HCT116 (cell line): ENCODE data around the gene TMEM184A. TPM values are rescaled to one million over a fixed set of nuclear protein-coding genes. Genes with fewer than 3 reads are reported as not detected.

Source experiments
- ATAC-seq: fragments of 200-7000 bp; cut with Tn5 transposase; 2 replicates; pipeline ENCODE4 v1.9.1; 2020; ENCODE audit warnings: mild to moderate bottlenecking, moderate library complexity
- BruUV-seq: library from RNA; stranded (reverse); fragments of 400-500 nt; replicated peaks from 2 replicates; lab custom pipeline; 2021; lab: Mats Ljungman, UMichigan
- CTCF ChIA-PET: fragments of 300-600 bp; sonication (Branson Sonifier 250); formaldehyde crosslinking; loops from one replicate; lab custom pipeline; 2021; ENCODE audit warnings: antibody characterized with exemption; lab: Charles Lee
- POLR2A ChIA-PET: fragments of 300-600, 350-600 bp; sonication (Branson Sonifier 250); formaldehyde crosslinking; loops from one replicate; lab custom pipeline; 2021; ENCODE audit warnings: antibody characterized with exemption; lab: Charles Lee
- RAD21 ChIA-PET, 2 experiments: fragments of 300-600 bp; sonication (Branson Sonifier 250); formaldehyde crosslinking; loops; one replicate each; lab custom pipeline; 2023; ENCODE audit warnings: low total read pairs in 2 of 2; ENCODE audit not compliant: uncharacterized antibody in 2 of 2, unreplicated experiment in 2 of 2, low non-redundant PET in 1 of 2; lab: Charles Lee
- DNase-seq: peaks from one replicate; pipeline ENCODE4 v3.0.0-alpha.2; 2010; ENCODE audit warnings: low read depth, low spot score
- H2AFZ ChIP-seq: fragments of 200-600 bp; shearing (Covaris generic), sonication (generic); 2 replicates; pipeline ENCODE4 v1.6.1; 2017; ENCODE audit warnings: low read depth, mixed run types, mixed read lengths, antibody characterized with exemption, low read length; ENCODE audit not compliant: poor library complexity, severe bottlenecking
- H3K27ac ChIP-seq: 2 replicates; pipeline ENCODE4 v1.5.1; 2012; ENCODE audit warnings: low read depth, low read length
- H3K27me3 ChIP-seq: fragments of 200-600 bp; sonication (generic); 2 replicates; pipeline ENCODE4 v1.6.1; 2016; ENCODE audit warnings: mixed run types, low read length, mixed read lengths; ENCODE audit not compliant: insufficient read depth
- H3K36me3 ChIP-seq, 2 experiments: fragments of 200-500 bp in 1 of 2; fragments of 200-600 bp in 1 of 2; sonication (Bioruptor generic) in 1 of 2; sonication (generic) in 1 of 2; 2 replicates each; pipeline versions ENCODE4 v1.5.1 to v1.6.1; 2014 to 2016; ENCODE audit warnings: low read length in 2 of 2, inconsistent platforms in 1 of 2, mixed read lengths in 1 of 2, mixed run types in 1 of 2; ENCODE audit not compliant: insufficient read depth in 2 of 2, control insufficient read depth in 1 of 2
- H3K4me1 ChIP-seq, 2 experiments: fragments of 200-600 bp in 1 of 2; sonication (generic) in 1 of 2; 2 replicates each; pipeline versions ENCODE4 v1.5.1 to v1.6.1; 2012 to 2017; ENCODE audit warnings: low read length in 2 of 2, inconsistent platforms in 1 of 2, mild to moderate bottlenecking in 1 of 2, mixed read lengths in 1 of 2, mixed run types in 1 of 2, moderate library complexity in 1 of 2; ENCODE audit not compliant: insufficient read depth in 2 of 2, control insufficient read depth in 1 of 2
- H3K4me2 ChIP-seq: fragments of 200-600 bp; sonication (generic); 2 replicates; pipeline ENCODE4 v1.6.1; 2017; ENCODE audit warnings: mixed run types, low read length, mixed read lengths
- H3K4me3 ChIP-seq, 2 experiments: fragments of 200-600 bp in 1 of 2; sonication (generic) in 1 of 2; replicated peaks in 1 of 2; 2 replicates each; pipeline ENCODE4 v1.5.1; 2011 to 2016; ENCODE audit warnings: low read length in 2 of 2, control low read depth in 1 of 2, low read depth in 1 of 2, mild to moderate bottlenecking in 1 of 2, mixed read lengths in 1 of 2, mixed run types in 1 of 2
- H3K79me2 ChIP-seq: fragments of 200-600 bp; sonication (generic); 2 replicates; pipeline ENCODE4 v1.6.1; 2017; ENCODE audit warnings: mild to moderate bottlenecking, mixed run types, low read length, moderate library complexity, mixed read lengths; ENCODE audit not compliant: insufficient read depth
- H3K9ac ChIP-seq: fragments of 200-600 bp; sonication (generic); 2 replicates; pipeline ENCODE4 v1.6.1; 2016; ENCODE audit warnings: low read length, mixed read lengths
- H3K9me2 ChIP-seq: fragments of 200-600 bp; sonication (generic), shearing (Covaris generic); 2 replicates; pipeline ENCODE4 v1.6.1; 2017; ENCODE audit warnings: mixed run types, mild to moderate bottlenecking, moderate library complexity; ENCODE audit not compliant: insufficient read depth
- H3K9me3 ChIP-seq, 2 experiments: fragments of 200-500 bp in 1 of 2; fragments of 200-600 bp in 1 of 2; sonication (Bioruptor generic) in 1 of 2; sonication (generic) in 1 of 2; 2 replicates each; pipeline ENCODE4 v1.6.1; 2014 to 2017; ENCODE audit warnings: low read length in 2 of 2, mixed read lengths in 2 of 2, inconsistent platforms in 1 of 2, low read depth in 1 of 2, mild to moderate bottlenecking in 1 of 2, mixed run types in 1 of 2, moderate library complexity in 1 of 2; ENCODE audit not compliant: control insufficient read depth in 1 of 2, insufficient read depth in 1 of 2
- H4K20me1 ChIP-seq: fragments of 200-600 bp; sonication (generic), shearing (Covaris generic); 2 replicates; pipeline ENCODE4 v1.6.1; 2017; ENCODE audit warnings: mixed run types, mild to moderate bottlenecking, moderate library complexity; ENCODE audit not compliant: insufficient read depth
- ATF3 ChIP-seq: IDR thresholded peaks from 2 replicates; pipeline ENCODE4 v1.6.1; 2012
- CEBPB ChIP-seq: IDR thresholded peaks from 2 replicates; pipeline ENCODE4 v1.6.1; 2012; ENCODE audit warnings: low read depth
- CTCF ChIP-seq, 3 experiments: fragments of 200-600 bp in 1 of 3; sonication (generic) in 1 of 3; IDR thresholded peaks in 2 of 3; conservative IDR thresholded peaks in 1 of 3; 2 replicates each; pipeline ENCODE4 v1.5.1; 2012 to 2017; ENCODE audit warnings: low read depth in 2 of 3, low read length in 2 of 3, antibody characterized with exemption in 1 of 3, borderline replicate concordance in 1 of 3, control low read depth in 1 of 3, mild to moderate bottlenecking in 1 of 3, mixed read lengths in 1 of 3, mixed run types in 1 of 3, moderate library complexity in 1 of 3; ENCODE audit not compliant: insufficient read depth in 1 of 3
- EGR1 ChIP-seq: IDR thresholded peaks from 2 replicates; pipeline ENCODE4 v1.6.1; 2012; ENCODE audit warnings: low read depth
- ELF1 ChIP-seq: IDR thresholded peaks from 2 replicates; pipeline ENCODE4 v1.6.1; 2012; ENCODE audit warnings: low read depth, borderline replicate concordance
- EZH2 ChIP-seq: fragments of 200-600 bp; sonication (generic); IDR thresholded peaks from 2 replicates; pipeline ENCODE4 v1.6.1; 2017; ENCODE audit warnings: antibody characterized with exemption, mixed run types
- FOSL1 ChIP-seq: IDR thresholded peaks from 2 replicates; pipeline ENCODE4 v1.6.1; 2012; ENCODE audit warnings: low read depth
- JUND ChIP-seq: IDR thresholded peaks from 2 replicates; pipeline ENCODE4 v1.6.1; 2012
- MAX ChIP-seq: IDR thresholded peaks from 2 replicates; pipeline ENCODE4 v1.6.1; 2012
- POLR2A ChIP-seq: IDR thresholded peaks from 2 replicates; pipeline ENCODE4 v1.7.0; 2011; ENCODE audit warnings: borderline replicate concordance; ENCODE audit not compliant: insufficient read depth, insufficient read length; ENCODE audit errors: extremely low read depth
- RAD21 ChIP-seq: IDR thresholded peaks from 2 replicates; pipeline ENCODE4 v1.6.1; 2012; ENCODE audit warnings: low read depth, mild to moderate bottlenecking
- REST ChIP-seq: IDR thresholded peaks from 2 replicates; pipeline ENCODE4 v1.6.1; 2012; ENCODE audit warnings: low read depth
- SP1 ChIP-seq: IDR thresholded peaks from 2 replicates; pipeline ENCODE4 v1.6.1; 2012; ENCODE audit warnings: low read depth
- SRF ChIP-seq: IDR thresholded peaks from 2 replicates; pipeline ENCODE4 v1.6.1; 2012; ENCODE audit warnings: low read depth
- TCF7L2 ChIP-seq: IDR thresholded peaks from 2 replicates; pipeline ENCODE4 v1.7.0; 2011; ENCODE audit warnings: borderline replicate concordance, inconsistent platforms; ENCODE audit not compliant: insufficient read depth, insufficient read length; ENCODE audit errors: extremely low read depth
- YY1 ChIP-seq: IDR thresholded peaks from 2 replicates; pipeline ENCODE4 v1.6.1; 2011; ENCODE audit warnings: low read length, low read depth, moderate library complexity, mild to moderate bottlenecking; ENCODE audit not compliant: insufficient replicate concordance; ENCODE audit errors: extremely low read depth
- ZBTB33 ChIP-seq: IDR thresholded peaks from 2 replicates; pipeline ENCODE4 v1.6.1; 2011; ENCODE audit warnings: mild to moderate bottlenecking, low read length, moderate library complexity; ENCODE audit not compliant: insufficient replicate concordance; ENCODE audit errors: extremely low read depth
- ZFX ChIP-seq: fragments of 450-650 bp; IDR thresholded peaks from 2 replicates; pipeline ENCODE4 v1.6.1; 2017
- ZNF274 ChIP-seq: fragments of 200-500 bp; sonication (Bioruptor generic); IDR thresholded peaks from 2 replicates; pipeline ENCODE4 v1.6.1; 2014; ENCODE audit warnings: mild to moderate bottlenecking, low read depth, low read length, inconsistent platforms
- intact Hi-C: fragments of 100-400 bp; cut with micrococcal nuclease; formaldehyde crosslinking; loops from 2 replicates; pipeline ENCODE4 v1.10.0; 2022
- total RNA-seq: library from RNA; stranded (reverse); gene quantifications from one replicate; pipeline ENCODE4 v1.2.1, GENCODE V29; 2021; ENCODE audit not compliant: unreplicated experiment

The TMEM184A gene
- total RNA-seq, 1 experiment from 2014 or later: 34.8 TPM

GRCh38 chr7:1526271-1526754, 29.7 kb downstream of the TMEM184A start (continued):
- TF ChIP-seq YY1: no peak

- H3K4me2 ChIP-seq: no peak overlapping the region
- no peaks in the 10 kb centered on the region for H3K9me3 ChIP-seq
- ATAC-seq: no peak
- ChIA-PET CTCF (interaction anchor here (1.5 kb wide), 1 partner anchor 31 kb away, joined by 4 read pairs; the partner anchor contains the start of gene TMEM184A), RAD21 (no interaction called here), POLR2A (interaction anchor here (0.5 kb wide), 1 partner anchor 21 kb away, joined by 4 read pairs; no protein-coding TSS in a partner anchor)
- H3K9me2 ChIP-seq: no peaks in the 10 kb centered on the region
- H3K79me2 ChIP-seq: no peaks in the 10 kb centered on the region
- intact Hi-C loops: no loop called here
- no peak for TF ChIP-seq ZNF274
- no peak for TF ChIP-seq TCF7L2
- TF ChIP-seq YY1: no peak
- no peak for TF ChIP-seq CEBPB
- no peak for TF ChIP-seq EZH2
- no peak for TF ChIP-seq REST
- no peak for TF ChIP-seq ELF1
- no peak for TF ChIP-seq JUND
- TF ChIP-seq ATF3: no peak
- TF ChIP-seq CTCF (IDR thresholded peaks at IDR 0.05 in 2 of 3, conservative IDR thresholded peaks at IDR 0.05 in 1 of 3; ENCODE audit: borderline replicate concordance in 1 of 3, insufficient read depth in 1 of 3, low read depth in 2 of 3, low read length in 2 of 3): no peak
- no peak for TF ChIP-seq ZFX
- no peak for TF ChIP-seq EGR1
- TF ChIP-seq RAD21: no peak
- TF ChIP-seq ZBTB33: no peak
- TF ChIP-seq POLR2A: no peak
- TF ChIP-seq FOSL1: no peak
- TF ChIP-seq SRF: no peak
- TF ChIP-seq SP1: no peak
- TF ChIP-seq MAX: no peak
- no peaks in the 10 kb centered on the region for H3K36me3 ChIP-seq
- peaks cover 20 to 44% of the 10 kb centered on the region in 2 experiments for H3K4me1 ChIP-seq
- H4K20me1 ChIP-seq: no peaks in the 10 kb centered on the region
- no TSS peak for BruUV-seq
- H2AFZ ChIP-seq: no peak overlapping the region
- H3K27me3 ChIP-seq: no peaks in the 10 kb centered on the region
- no peak overlapping the region for H3K9ac ChIP-seq
- H3K27ac ChIP-seq: no peak overlapping the region
- no peak overlapping the region for H3K4me3 ChIP-seq
- DNase-seq: no peak
These were observed 30.6 kb downstream of the TMEM184A start for GRCh38 chr7:1525409-1525808.
